T-helper 2 cell treated with Interferon-gamma antibody and Interleukin-4, amounts not matched to agents 5 μg/mL and 100 μg/mL, for 36 hours (primary cell): Measurements from ENCODE around the gene AKR1A1.
"Not testable (repeated sequence)": the region's sequence is repeated elsewhere in the genome, so short reads cannot be mapped to it uniquely, and the experiment has no call there.

Experiments used
- DNase-seq: peaks from one replicate; pipeline ENCODE4 v3.0.0; 2021; ENCODE audit warnings: low spot score
- H3K27ac Mint-ChIP-seq: one replicate; pipeline ENCODE4 v1.8.0; 2021; ENCODE audit warnings: mild to moderate bottlenecking, mixed read lengths
- H3K27me3 Mint-ChIP-seq: one replicate; pipeline ENCODE4 v1.8.0; 2021; ENCODE audit warnings: low read depth, mixed read lengths
- H3K36me3 Mint-ChIP-seq: one replicate; pipeline ENCODE4 v1.8.0; 2021; ENCODE audit warnings: low read depth, mixed read lengths
- H3K4me1 Mint-ChIP-seq: one replicate; pipeline ENCODE4 v1.8.0; 2021; ENCODE audit warnings: low read depth, mixed read lengths
- H3K4me3 Mint-ChIP-seq: one replicate; pipeline ENCODE4 v1.8.0; 2022; ENCODE audit warnings: mild to moderate bottlenecking, moderate library complexity, mixed read lengths
- H3K9me3 Mint-ChIP-seq: one replicate; pipeline ENCODE4 v1.8.0; 2021; ENCODE audit warnings: mixed read lengths

Gene AKR1A1

DNA sequence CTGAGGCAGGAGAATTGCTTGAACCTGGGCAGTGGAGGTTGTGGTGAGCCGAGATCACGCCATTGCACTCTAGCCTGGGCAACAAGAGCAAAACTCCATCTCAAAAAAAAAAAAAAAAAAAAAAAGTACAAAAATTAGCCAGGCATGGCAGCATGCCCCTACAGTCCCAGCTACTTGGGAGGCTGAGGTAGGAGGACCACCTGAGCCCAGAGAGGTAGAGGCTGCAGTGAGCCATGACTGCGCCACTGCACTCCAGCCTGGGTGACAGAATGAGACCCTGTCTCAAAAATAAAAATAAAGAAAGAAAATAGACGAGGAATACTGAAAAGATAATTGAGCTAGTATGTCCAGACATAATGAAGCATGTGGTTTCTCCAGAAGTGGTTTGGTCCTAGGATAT, 32.3 kb upstream of the AKR1A1 start:
- not testable (repeated sequence) for H3K27ac Mint-ChIP-seq, H3K9me3 Mint-ChIP-seq, H3K27me3 Mint-ChIP-seq, DNase-seq
- peaks cover 31% of the 10 kb centered on the region for H3K4me1 Mint-ChIP-seq
- peaks cover 51% of the 10 kb centered on the region for H3K36me3 Mint-ChIP-seq
- H3K4me3 Mint-ChIP-seq: peak overlapping the region; percentile 98

DNA sequence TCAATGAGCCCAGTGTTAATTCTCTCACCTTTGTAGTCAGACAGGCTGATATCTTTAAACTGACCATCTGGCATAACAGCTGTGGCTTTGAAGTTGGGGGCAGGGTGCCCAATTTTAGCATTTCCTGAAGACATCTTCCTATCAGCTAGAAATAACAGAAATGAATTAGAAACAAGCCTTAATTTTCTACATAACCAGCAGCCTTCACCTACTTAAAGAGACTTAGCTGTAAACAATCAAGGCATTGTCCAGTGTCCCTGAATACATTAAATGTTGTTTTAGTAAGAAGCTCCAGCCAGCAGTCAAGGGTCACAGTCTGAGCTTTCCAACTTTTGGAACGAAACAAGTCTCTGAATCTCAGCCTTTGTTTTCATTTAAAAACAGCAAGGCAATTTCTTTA, 31.7 kb upstream of the AKR1A1 start:
- H3K27me3 Mint-ChIP-seq: no peaks in the 10 kb centered on the region
- H3K4me3 Mint-ChIP-seq: peak overlapping the region; percentile 98
- DNase-seq: no peak
- no peaks in the 10 kb centered on the region for H3K9me3 Mint-ChIP-seq
- H3K36me3 Mint-ChIP-seq: peaks cover 46% of the 10 kb centered on the region
- H3K4me1 Mint-ChIP-seq: peaks cover 33% of the 10 kb centered on the region
- H3K27ac Mint-ChIP-seq: peak overlapping the region; percentile 45

DNA sequence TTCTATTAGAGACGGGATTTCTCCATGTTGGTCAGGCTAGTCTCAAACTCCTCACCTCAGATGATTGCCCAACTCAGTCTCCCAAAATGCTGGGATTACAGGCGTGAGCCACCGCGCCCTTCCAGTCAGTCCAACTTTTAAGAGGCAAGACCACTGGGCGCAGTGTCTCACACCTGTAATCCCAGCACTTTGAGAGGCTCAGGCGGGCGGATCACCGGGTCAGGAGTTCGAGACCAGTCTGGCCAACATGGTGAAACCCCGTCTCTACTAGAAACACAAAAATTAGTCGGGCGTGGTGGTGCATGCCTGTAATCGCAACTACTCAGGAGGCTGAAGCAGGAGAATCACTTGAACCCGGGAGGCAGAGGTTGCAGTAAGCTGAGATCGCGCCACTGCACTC, 30.9 kb upstream of the AKR1A1 start:
- H3K36me3 Mint-ChIP-seq: peaks cover 38% of the 10 kb centered on the region

DNA sequence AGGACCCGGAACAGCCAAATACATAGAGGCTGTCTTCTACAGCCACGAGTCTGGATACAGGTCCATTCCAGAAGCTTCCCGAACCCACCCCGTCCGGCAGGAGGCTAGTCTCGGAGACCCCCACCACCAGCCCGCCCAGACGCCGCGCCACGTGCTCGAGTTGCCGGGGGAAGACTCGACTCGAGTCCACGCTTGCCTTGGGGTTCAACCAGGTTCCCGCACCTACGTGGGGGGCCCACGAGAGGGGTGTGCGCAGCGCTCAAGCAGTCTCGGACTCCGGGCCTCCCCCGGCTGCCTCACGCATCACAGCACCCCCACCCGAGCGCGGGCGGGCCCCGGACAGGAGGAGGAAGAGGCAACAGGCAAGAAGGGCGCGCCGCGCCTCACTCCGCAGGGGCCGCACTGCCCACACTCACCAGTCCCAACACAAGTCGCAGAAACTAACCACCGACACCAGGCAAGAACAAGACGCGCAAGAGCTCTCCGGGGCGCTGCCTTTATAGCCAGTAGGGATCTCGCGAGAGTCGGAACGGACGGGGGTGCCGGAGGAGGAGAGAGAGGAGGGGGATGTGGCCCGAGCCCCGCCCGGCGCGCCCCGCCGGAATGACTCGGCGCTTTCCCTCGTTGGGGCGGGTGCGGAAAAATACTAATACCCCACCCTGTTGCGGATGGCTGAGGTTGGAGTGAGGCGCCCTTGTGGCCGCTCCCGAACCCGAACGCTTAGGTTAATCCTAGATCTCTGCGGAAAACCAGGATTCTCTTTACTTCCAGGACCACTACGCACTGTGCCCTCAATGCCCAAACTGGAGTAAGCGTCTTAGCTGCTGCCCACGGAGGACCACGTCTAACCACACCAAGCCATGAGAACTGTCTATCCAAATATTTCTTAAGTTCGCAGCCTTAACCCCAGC, 29.0 kb upstream of the AKR1A1 start, which contains the start of gene PRDX1:
PRDX1 (minus strand) TSS at position 472 of the 911 bp plus-strand sequence. CDS start 2,841 bp downstream, outside the sequence.
- Mint-ChIP-seq H3K4me1 (peaks cover 32% of the 10 kb centered on the region), H3K4me3 (peak within 1 kb of the TSS; percentile 98), H3K27ac (peak within 1 kb of the TSS; percentile 93), H3K9me3 (no peaks in the 10 kb centered on the region), H3K36me3 (peaks cover 23% of the 10 kb centered on the region), H3K27me3 (peaks cover 6% of the 10 kb centered on the region)
- peak; percentile 97 for DNase-seq

More for the DNA sequence above, 30.9 kb upstream of the AKR1A1 start:
- not testable (repeated sequence) for H3K9me3 Mint-ChIP-seq, DNase-seq, H3K27me3 Mint-ChIP-seq, H3K27ac Mint-ChIP-seq
- Mint-ChIP-seq H3K4me3 (peak overlapping the region; percentile 98), H3K4me1 (peaks cover 33% of the 10 kb centered on the region)

DNA sequence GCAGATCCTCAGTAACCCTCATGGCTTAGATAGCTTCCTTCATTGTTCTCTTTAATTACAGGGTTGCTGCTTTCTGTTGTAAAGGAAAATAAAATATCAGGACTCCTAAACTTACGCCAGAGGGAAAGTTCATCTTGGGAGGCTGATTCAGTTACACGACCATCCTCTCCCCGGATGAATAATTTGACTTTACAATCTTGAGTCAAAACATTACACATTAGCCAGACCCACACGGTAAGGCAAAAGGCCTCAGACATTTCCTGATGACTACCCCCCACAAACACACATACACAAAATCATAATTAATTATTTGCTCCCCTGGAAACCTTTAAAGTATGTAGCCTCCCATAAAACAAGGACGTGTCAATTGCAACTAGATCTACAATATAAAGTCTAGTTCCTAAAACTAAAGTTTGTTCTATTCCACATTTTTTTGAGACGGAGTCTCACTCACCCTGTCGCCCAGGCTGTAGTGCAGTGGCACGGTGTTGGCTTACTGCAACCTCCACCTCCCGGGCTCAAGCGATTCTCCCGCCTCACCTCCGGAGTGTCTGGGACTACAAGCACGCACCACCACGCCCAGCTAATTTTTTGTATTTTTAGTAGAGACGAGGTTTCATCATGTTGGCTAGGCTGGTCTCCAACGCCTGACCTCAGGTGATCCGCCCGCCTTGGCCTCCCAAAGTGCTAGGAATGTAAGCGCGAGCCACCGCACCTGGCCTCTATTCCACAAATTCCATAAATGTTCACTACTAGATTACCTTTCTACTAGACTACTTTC, 28.1 kb upstream of the AKR1A1 start:
- H3K36me3 Mint-ChIP-seq: peaks cover 17% of the 10 kb centered on the region

DNA sequence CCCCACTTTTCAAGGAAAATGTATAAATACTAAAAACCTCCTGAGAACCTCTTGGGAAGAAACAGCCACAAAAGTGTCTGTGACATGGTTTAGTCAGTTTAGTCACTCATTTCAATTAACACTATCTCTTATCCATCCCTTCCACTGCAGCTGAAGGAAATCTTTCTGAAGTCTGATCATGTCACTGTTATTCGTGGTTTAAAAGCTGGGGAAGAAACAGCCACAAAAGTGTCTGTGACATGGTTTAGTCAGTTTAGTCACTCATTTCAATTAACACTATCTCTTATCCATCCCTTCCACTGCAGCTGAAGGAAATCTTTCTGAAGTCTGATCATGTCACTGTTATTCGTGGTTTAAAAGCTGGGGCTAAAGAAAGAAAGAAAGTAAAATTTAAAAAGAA, 27.1 kb upstream of the AKR1A1 start:
- Mint-ChIP-seq H3K27ac (peak overlapping the region; percentile 82), H3K4me1 (peaks cover 31% of the 10 kb centered on the region), H3K36me3 (peaks cover 15% of the 10 kb centered on the region), H3K4me3 (peak overlapping the region; percentile 98)
- H3K9me3 Mint-ChIP-seq, H3K27me3 Mint-ChIP-seq: not testable (repeated sequence)
- peak; percentile 38 for DNase-seq

More for the DNA sequence above, 28.1 kb upstream of the AKR1A1 start:
- peak overlapping the region; percentile 98 for H3K4me3 Mint-ChIP-seq
- no peak for DNase-seq
- peak overlapping the region; percentile 93 for H3K27ac Mint-ChIP-seq
- H3K27me3 Mint-ChIP-seq: peaks cover 8% of the 10 kb centered on the region
- no peaks in the 10 kb centered on the region for H3K9me3 Mint-ChIP-seq
- peaks cover 32% of the 10 kb centered on the region for H3K4me1 Mint-ChIP-seq

DNA sequence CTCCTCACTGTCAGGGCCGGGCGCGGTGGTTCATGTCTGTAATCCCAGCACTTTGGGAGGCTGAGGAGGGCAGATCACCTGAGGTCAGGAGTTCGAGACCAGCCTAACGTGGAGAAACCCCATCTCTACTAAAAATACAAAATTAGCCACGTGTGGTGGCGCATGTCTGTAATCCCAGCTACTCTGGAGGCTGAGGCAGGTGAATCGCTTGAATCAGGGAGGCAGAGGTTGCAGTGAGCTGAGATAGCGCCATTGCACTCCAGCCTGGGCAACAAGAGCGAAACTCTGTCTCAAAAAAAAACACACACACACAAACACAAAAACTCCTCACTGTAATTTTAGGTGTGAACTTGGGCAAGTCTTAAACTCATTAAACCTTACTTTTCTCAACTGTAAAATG, 26.7 kb upstream of the AKR1A1 start:
- not testable (repeated sequence) for H3K4me3 Mint-ChIP-seq, H3K27me3 Mint-ChIP-seq, H3K27ac Mint-ChIP-seq, DNase-seq, H3K9me3 Mint-ChIP-seq
- Mint-ChIP-seq H3K4me1 (peaks cover 26% of the 10 kb centered on the region), H3K36me3 (peaks cover 11% of the 10 kb centered on the region)

DNA sequence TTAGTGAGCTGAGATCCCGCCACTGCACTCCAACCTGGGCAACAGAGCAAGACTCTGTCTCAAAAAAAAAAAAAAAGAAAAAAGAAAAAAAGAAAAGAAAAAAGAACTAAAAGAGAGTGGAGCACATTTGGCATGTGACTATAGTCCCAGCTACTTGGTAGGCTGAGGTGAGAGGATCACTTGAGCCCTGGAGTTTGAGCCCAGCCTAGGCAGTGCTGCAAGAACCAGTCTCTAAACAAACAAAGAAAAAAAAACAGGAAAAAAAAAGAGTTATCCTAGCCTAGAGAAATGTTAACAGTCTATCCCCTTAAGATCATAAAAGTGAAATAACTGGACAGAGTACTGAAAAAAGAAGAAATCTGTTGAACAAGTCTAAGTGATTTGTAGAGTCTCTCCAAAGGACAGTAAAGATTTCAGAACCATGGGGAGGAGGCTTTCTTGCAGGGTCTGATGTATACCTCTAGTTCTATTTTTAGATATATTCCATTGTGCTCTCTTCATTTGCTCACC, 24.4 kb upstream of the AKR1A1 start:
- peaks cover 8% of the 10 kb centered on the region for H3K27me3 Mint-ChIP-seq
- DNase-seq: no peak
- peaks cover 21% of the 10 kb centered on the region for H3K4me1 Mint-ChIP-seq
- peaks cover 3% of the 10 kb centered on the region for H3K36me3 Mint-ChIP-seq
- H3K9me3 Mint-ChIP-seq: no peaks in the 10 kb centered on the region
- no peak overlapping the region for H3K4me3 Mint-ChIP-seq
- no peak overlapping the region for H3K27ac Mint-ChIP-seq

DNA sequence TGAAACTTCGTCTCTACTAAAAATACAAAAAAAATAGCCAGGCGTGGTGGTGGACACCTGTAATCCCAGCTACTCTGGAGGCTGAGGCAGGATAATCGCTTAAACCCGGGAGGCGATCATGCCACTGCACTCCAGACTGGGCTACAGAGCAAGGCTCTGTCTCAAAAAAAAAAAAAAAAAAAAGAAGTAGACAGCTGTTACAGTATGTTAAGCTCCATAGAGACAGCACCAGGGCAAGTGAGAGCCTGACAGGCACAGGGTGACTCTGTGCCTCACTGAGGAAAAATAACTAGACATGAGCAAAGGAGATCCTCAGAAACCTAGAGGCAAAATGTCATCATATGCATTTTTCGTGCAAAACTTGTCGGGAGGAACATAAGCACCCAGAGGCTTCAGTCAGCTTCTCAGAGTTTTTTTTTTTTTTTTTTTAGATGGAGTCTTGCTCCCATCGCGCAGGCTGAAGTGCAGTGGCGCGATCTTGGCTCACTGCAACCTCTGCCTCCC, 19.9 kb upstream of the AKR1A1 start:
- H3K4me1 Mint-ChIP-seq: peaks cover 7% of the 10 kb centered on the region
- no peaks in the 10 kb centered on the region for H3K9me3 Mint-ChIP-seq
- DNase-seq: no peak
- no peak overlapping the region for H3K27ac Mint-ChIP-seq
- H3K4me3 Mint-ChIP-seq: no peak overlapping the region
- peaks cover 14% of the 10 kb centered on the region for H3K27me3 Mint-ChIP-seq
- H3K36me3 Mint-ChIP-seq: no peaks in the 10 kb centered on the region

DNA sequence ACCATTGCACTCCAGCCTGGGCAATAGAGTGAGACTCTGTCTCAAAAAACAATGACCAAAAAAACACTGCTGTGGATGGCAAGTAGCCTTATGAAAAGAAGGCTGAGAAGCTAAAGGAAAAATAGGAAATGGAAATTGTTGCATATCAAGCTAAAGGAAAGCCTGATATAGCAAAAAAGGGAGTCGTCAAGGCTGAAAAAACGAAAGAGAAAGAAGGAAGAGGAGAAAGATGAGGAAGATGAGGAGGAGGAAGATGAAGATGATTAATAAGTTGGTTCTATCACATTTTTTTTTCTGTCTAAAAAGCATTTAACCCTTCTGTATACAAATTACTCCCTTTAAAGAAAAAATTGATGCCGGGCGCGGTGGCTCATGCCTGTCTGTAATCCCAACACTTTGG, 18.8 kb upstream of the AKR1A1 start:
- Mint-ChIP-seq H3K4me1 (peaks cover 17% of the 10 kb centered on the region), H3K36me3 (no peaks in the 10 kb centered on the region), H3K27ac (peak overlapping the region; percentile 8), H3K4me3 (no peak overlapping the region), H3K9me3 (no peaks in the 10 kb centered on the region), H3K27me3 (peaks cover 10% of the 10 kb centered on the region)
- DNase-seq: no peak

DNA sequence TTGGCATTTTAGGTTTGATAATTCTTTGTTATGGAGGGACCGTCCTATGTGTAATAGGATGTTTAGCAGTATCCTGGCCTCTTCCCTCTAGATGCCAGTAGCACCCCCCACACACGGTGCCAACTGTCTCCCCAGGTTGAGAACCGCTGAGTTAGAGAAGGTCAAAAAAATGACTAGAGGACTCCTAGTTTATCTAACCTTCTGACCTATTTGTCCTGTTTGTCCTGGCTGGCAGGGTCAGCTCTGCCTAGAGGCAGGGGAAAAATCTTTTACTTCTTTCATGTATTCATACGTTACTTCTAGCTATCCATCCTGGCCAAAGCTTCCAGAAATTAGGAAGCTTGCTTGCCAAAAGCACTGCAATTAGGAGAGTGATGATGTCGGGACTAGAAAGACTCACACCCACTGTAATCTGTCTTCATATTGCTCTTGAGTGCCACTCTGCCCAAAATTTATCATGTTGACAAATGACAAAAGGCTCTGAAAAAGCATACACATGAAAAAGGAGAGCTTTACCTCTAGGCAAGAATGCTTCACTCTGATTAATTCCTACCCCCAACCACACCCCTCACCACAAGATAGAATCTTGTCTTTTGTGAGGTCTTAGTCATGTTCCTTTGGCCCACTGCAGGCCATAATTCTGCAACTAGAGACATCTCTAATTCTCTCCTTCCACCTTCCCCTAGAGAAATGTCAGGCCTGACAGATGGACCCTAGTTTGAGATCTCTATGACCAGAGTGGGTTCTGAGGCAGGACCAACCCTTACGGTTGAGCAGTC, 14.4 kb upstream of the AKR1A1 start:
- Mint-ChIP-seq H3K4me3 (peak overlapping the region; percentile 5), H3K27ac (peak overlapping the region; percentile 33), H3K9me3 (no peaks in the 10 kb centered on the region), H3K36me3 (no peaks in the 10 kb centered on the region), H3K4me1 (peaks cover 21% of the 10 kb centered on the region), H3K27me3 (peaks cover 10% of the 10 kb centered on the region)
- DNase-seq: peak; percentile 46

DNA sequence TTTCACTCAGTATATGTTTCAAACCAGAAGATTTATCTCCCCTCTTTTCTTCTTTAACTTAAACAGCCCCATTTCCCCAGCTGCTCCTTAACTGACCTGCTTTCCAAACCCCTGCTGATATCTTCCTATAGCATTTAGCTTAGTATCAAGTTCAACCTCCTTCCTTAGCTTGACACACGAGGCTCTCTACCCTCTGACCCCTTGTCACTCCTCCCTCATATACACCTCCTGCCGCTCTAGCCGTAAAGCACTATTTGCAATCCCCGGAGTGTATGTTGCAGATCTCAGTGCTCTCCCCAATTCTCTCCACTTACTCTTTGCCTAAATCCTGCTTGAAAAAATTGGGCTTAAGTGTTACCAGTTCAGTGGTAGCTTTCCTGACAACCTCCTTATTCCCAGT, 13.7 kb upstream of the AKR1A1 start:
- DNase-seq: no peak
- Mint-ChIP-seq H3K36me3 (no peaks in the 10 kb centered on the region), H3K9me3 (no peaks in the 10 kb centered on the region), H3K27ac (no peak overlapping the region), H3K4me1 (peaks cover 19% of the 10 kb centered on the region), H3K27me3 (peaks cover 8% of the 10 kb centered on the region), H3K4me3 (no peak overlapping the region)

DNA sequence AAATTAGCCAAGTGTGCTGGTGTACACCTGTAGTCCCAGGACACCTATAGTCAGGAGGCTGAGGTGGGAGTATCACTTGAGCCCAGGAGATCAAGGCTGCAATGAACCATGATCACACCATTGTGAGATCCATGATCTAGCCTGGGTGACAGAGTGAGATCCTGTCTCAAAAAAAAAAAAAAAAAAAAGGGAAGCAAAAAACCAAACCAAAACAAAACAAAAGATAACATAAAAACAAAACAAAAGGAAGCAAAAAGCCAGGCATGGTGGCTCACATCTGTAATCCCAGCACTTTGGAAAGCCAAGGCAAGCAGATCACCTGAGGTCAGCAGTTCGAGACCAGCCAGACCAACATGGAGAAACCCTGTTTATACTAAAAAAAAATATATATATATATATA, 9.4 kb upstream of the AKR1A1 start:
- Mint-ChIP-seq H3K27ac (no peak overlapping the region), H3K9me3 (no peaks in the 10 kb centered on the region), H3K4me1 (peaks cover 37% of the 10 kb centered on the region), H3K27me3 (peaks cover 4% of the 10 kb centered on the region), H3K4me3 (no peak overlapping the region), H3K36me3 (no peaks in the 10 kb centered on the region)
- no peak for DNase-seq
